GM18508 (cell line): ENCODE results near the gene SEMA4D.

ENCODE experiments used
- ATAC-seq: cut with Tn5 transposase; IDR thresholded peaks from one replicate; pipeline ENCODE4 v1.9.1; 2021; ENCODE audit warnings: moderate number of reproducible peaks; ENCODE audit not compliant: insufficient read depth, unreplicated experiment

SEMA4D gene

GRCh38 chr9:89470224-89470839 is 27.6 kb downstream of the SEMA4D start:
- no peak for ATAC-seq

GRCh38 chr9:89469003-89469402 is 28.9 kb downstream of the SEMA4D start:
- no peak for ATAC-seq

- no peak for ATAC-seq
Observed at GRCh38 chr9:89468281-89468960, 29.5 kb downstream of the SEMA4D start.

GRCh38 chr9:89467278-89467625 is 30.7 kb downstream of the SEMA4D start:
- ATAC-seq = no peak

GRCh38 chr9:89466451-89467277 is 31.2 kb downstream of the SEMA4D start:
- ATAC-seq = peak; percentile 55

GRCh38 chr9:89465726-89466308 is 32.1 kb downstream of the SEMA4D start:
- no peak for ATAC-seq

- ATAC-seq = no peak
Observed at GRCh38 chr9:89465001-89465451, 32.9 kb downstream of the SEMA4D start.

- ATAC-seq = no peak
Observed at GRCh38 chr9:89464300-89464901, 33.5 kb downstream of the SEMA4D start.

GRCh38 chr9:89462817-89463683 is 34.9 kb downstream of the SEMA4D start:
- ATAC-seq = no peak

GRCh38 chr9:89462199-89462598 is 35.7 kb downstream of the SEMA4D start:
- no peak for ATAC-seq

GRCh38 chr9:89461265-89461664 is 36.6 kb downstream of the SEMA4D start:
- ATAC-seq = no peak

- ATAC-seq = no peak
Observed at GRCh38 chr9:89460551-89460950, 37.4 kb downstream of the SEMA4D start.

- ATAC-seq = no peak
Observed at GRCh38 chr9:89458768-89459496, 39.0 kb downstream of the SEMA4D start.

- ATAC-seq = no peak
Observed at GRCh38 chr9:89457376-89457855, 40.5 kb downstream of the SEMA4D start.

GRCh38 chr9:89455356-89455824 is 42.5 kb downstream of the SEMA4D start:
- ATAC-seq = no peak

- no peak for ATAC-seq
Observed at GRCh38 chr9:89454498-89455355, 43.2 kb downstream of the SEMA4D start.

- no peak for ATAC-seq
Observed at GRCh38 chr9:89453452-89453851, 44.5 kb downstream of the SEMA4D start.

- ATAC-seq = no peak
Observed at GRCh38 chr9:89452561-89452960, 45.4 kb downstream of the SEMA4D start.
